ENCODE measurements around the gene TRIM65.
"Not testable (repeated sequence)": the region's sequence is repeated elsewhere in the genome, so short reads cannot be mapped to it uniquely, and the experiment has no call there.

Gene TRIM65

DNA sequence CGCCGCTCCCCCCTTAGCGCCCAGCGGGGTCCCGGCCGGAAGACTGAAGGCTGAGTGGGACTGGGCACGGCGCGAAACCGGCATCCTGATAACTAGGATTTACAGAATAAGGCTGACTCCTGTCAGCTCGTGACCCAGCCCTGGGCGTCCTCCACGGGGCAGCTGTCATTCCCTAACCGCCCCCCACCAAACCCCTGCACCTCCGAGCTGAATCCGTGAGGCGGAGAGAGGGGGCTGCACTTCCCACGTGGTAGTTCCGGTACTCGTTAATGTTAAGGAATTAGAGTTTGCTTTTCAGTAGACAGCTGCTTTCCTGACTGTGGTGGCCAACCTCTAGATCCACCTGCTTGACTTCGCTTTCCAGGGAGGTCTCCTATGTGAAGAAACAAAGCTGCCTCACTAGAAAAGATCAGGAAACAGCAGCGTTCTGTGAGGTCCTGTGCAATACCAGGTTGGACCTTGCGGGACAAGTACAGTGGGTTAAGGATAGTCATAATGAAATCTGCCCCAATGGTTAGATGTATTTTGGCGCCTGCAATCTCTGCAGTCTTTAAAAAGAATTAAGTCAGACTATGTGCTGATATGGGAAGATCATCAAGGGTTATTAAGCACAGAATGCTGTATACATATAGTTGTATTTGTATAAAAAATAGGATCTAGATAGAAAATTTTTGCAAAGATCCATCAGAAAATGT lies 40.5 kb downstream of the TRIM65 start:
- peak overlapping the region; percentile 96 for H3K27ac ChIP-seq
- TF ChIP-seq, protein P1, sequence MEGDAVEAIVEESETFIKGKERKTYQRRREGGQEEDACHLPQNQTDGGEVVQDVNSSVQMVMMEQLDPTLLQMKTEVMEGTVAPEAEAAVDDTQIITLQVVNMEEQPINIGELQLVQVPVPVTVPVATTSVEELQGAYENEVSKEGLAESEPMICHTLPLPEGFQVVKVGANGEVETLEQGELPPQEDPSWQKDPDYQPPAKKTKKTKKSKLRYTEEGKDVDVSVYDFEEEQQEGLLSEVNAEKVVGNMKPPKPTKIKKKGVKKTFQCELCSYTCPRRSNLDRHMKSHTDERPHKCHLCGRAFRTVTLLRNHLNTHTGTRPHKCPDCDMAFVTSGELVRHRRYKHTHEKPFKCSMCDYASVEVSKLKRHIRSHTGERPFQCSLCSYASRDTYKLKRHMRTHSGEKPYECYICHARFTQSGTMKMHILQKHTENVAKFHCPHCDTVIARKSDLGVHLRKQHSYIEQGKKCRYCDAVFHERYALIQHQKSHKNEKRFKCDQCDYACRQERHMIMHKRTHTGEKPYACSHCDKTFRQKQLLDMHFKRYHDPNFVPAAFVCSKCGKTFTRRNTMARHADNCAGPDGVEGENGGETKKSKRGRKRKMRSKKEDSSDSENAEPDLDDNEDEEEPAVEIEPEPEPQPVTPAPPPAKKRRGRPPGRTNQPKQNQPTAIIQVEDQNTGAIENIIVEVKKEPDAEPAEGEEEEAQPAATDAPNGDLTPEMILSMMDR (conservative IDR thresholded peaks at IDR 0.05): no peak; the same call in 1 of the 2 replicates

DNA sequence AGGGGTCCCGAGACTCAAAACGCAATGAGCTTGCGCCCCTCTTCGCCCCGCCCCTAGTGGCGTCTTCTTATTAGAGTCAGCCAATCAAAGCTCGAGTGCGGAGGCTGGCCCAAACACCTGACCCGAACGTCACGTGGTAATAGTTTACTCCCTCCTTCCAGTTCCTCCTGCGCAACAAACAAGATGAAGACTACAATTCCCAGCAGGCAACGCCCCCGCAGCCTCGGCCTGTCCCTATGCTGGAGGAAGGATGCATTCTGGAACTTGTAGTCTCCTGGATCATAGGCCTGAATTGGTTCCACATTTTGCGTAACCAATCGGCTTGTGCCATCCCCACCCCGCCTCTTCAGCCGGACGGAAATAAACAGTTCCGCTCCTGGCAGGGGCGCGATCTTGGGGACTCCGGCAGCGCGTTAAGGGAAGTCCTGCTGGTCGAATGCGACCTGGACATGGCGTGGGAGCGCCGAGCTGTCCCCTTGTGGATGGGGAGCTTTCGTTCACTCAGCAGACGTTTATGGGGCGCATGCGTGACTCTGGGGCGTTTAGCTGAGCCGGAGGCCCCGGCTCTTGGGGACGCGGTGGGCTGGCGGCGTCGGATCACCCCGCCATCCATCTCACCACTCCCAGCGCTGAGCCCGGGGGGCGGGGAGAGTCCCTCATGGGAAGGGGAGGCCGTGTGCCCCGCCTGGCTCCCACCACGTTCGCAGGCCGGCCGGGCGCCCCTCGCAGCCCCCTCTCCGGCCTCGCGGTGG lies 41.3 kb downstream of the TRIM65 start, which contains the start of gene WBP2:
Gene WBP2, minus strand, starts transcription at position 26 of the 752 bp plus-strand sequence. CDS start 38 bp downstream, outside the sequence.
- H3K27ac ChIP-seq: peak within 1 kb of the TSS; percentile 96
- TF ChIP-seq, protein P1 (conservative IDR thresholded peaks at IDR 0.05): peak; percentile 59

DNA sequence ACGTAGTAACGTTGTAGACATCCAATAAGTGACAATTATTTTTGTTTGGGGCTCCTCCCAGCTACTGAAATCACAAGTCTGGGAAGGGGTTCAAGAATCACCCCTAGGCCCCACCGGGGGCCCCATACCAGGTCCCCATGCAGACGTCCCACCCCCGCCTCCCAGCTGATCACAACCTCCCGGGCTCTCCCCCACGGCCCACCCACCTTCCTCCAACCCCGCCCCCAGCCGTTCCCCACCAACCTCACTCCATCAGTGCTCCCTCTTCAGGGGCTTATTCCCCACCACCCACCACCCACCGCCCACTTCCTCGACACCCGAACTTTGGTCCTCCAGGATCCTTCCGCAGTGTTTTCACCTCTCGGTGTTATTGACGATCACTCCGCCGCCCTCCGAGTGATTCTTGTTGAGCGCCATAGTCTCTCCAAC lies 41.9 kb downstream of the TRIM65 start:
- TF ChIP-seq, protein P1 (conservative IDR thresholded peaks at IDR 0.05): no peak

DNA sequence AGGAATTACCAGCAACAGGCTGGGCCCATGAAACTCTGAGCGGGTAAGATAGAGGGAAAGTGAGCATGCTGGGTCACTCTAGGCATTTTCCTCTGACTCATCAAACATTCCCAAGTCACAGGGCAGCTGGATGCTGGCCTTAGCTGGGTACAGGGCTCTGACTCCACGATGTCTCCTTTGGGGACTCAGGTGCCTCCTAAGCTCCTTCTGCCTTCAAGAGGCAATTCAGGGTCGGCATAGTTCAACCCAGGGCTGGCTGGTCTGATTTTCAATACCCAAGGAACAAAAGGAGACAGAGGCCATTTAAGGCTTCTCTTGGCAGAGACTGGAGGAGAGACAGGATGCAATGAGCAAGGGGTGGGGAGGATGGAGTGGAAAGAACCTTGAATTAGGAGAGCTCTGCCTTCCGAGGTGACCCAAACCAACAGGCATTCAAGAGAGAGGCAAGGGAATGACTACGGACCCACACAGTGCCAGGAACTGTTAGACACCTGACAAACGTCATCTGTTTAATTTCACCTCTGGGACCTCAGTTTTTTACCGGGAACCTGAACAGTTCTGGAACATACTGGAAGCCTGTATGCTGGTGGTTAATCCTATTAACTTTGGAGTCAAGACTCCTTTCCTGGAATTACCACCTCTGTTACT lies 42.5 kb downstream of the TRIM65 start:
- H3K27ac ChIP-seq: peak overlapping the region; percentile 96
- TF ChIP-seq, protein P1 (conservative IDR thresholded peaks at IDR 0.05): no peak

More for the DNA sequence above, 41.9 kb downstream of the TRIM65 start:
- peak overlapping the region; percentile 96 for H3K27ac ChIP-seq

DNA sequence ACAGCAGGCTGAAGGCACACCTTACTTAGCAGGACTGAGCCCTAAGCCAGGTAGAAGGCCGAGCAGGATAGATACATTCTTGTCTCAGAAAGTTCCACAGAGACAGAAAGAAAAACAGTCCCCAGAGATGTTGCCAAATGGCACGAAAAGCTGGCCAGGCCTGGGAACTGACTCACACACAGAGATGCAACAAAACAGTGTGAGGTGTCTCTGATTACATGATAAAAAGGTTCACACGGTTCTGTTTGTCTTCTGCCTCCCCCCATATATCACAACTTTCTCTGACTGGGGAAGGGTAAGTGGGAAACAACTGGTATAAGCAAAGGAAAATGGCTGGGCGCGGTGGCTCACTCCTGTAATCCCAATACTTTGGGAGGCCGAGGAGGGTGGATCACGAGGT lies 43.3 kb downstream of the TRIM65 start:
- TF ChIP-seq, protein P1 (conservative IDR thresholded peaks at IDR 0.05): no peak
- H3K27ac ChIP-seq: no peak overlapping the region

DNA sequence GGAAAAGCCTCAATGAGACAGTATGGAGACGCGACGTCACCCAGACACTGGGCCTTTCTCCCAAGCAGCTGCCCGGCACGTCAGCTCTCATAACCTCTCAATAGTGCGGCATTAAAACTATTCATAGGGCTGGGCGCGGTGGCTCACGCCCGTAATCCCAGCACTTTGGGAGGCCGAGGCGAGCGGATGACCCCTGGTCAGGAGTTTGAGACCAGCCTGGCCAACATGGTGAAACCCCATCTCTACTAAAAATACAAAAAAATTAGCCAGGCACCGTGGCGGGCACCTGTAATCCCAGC lies 45.1 kb downstream of the TRIM65 start:
- not testable (repeated sequence) for H3K27ac ChIP-seq

DNA sequence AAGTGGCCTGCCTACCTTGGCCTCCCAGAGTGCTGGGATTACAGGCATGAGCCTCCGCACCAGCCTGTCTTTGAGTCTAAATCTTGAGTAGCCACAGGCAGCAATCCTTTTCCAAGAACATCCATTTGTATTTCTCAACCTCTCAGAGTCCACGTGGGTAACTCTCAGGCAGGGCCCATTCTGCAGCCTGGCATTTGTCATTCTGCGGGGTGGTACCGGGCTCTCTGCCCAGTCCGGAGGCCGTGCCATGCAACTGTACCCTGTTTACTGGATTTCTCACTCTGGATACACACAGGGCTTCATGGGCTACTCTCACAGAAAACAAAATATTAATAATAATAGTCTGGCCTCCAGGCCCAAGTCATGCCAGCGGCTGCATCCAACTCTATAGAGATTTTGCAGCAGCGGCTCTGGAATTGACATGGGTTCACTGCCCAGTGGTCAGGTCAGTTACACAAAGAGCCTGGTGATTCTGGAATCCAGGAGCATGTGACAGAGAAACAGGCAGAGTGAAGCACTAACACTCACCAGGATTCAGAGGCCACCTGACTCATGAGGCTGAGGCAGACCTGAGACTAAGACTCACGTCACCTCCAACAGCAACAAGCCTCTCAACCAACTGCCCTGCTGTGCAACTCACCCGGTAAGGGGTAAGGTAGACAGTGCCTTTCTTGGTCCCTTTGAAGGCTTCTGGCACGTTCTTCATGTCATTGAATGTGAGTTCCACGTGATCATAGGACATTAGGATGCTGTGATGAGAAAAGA lies 45.6 kb downstream of the TRIM65 start:
- H3K27ac ChIP-seq: no peak overlapping the region
- TF ChIP-seq, protein P1 (conservative IDR thresholded peaks at IDR 0.05): no peak

Data from VCaP (cell line).